OCI-LY3 (cell line): ENCODE data around the gene EIF6.

Experiments
- CTCF ChIP-seq: fragments of 200-600, 300-600 bp; sonication (generic); IDR thresholded peaks from 2 replicates; pipeline ENCODE4 v1.5.1; 2014; ENCODE audit warnings: antibody characterized with exemption, low read length, low read depth
- EZH2phosphoT487 ChIP-seq: fragments of 200-600 bp; shearing (Covaris generic); IDR thresholded peaks from 2 replicates; pipeline ENCODE4 v1.6.1; 2018; ENCODE audit warnings: antibody characterized with exemption, mixed run types, low read depth

DNA sequence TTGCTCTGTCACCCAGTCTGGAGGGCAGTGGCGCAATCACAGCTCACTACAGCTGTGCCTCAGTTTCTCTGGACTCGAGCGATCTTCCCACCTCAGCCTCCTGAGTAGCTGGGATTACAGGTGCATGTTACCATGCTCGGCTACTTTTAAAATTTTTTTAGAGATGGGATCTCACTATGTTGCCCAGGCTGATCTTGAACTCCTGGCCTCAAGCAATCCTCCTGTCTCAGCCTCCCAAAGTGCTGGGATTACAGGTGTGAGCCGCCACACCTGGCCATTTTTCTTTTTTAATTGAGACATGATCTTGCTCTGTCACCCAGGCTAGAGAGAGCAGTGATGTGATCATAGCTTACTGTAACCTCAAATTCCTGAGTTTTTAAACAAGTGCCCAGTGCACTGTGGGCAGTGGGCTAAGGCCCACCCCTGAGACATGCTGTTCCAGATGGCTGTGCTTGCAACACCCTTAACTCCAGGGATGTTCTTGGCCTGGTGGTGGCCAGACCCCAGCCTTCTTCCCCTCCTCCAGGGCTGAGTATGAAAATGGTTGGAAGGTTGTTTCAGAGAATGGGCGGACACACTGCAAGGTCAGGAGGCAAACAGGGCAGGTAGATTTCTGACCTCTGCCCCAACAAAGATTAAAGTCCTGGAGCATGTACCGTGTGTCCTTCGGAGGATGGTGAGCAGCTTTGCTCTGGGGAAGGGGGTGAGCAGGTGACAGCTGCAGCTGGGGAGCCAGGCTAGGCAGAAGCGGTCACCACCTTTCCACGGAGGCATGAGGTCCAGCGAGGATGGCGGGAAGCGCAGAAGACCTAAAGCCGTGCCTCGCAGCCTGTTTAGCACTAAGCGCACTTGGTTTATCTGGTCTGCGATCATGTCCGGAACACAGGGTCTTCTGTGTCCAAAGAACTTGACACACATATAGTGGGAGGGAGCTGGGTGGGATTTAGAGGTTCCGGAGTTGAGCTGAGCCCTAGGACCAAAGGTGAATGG, 9.0 kb upstream of the EIF6 start:
- TF ChIP-seq CTCF (no peak), EZH2phosphoT487 (no peak)
